ENCODE measurements around the gene GPR143.
"Not testable (repeated sequence)": the region's sequence is repeated elsewhere in the genome, so short reads cannot be mapped to it uniquely, and the experiment has no call there.

DNA sequence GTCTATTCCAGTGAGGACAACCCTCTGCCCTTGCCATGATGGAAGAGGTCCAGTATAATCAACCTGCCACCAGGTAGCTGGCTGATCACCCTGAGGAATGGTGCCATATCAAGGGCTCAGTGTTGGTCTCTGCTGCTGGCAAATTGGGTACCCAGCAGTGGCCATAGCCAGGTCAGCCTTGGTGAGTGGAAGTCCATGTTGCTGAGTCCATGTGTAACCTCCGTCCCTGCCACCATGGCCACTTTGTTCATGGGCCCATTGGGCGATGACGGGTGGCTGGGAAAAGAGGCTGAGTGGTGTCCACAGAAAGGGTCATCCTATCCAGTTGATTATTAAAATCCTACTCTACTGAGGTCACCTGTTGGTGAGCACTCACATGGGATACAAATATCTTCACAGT, 45.4 kb upstream of the GPR143 start:
- TF ChIP-seq, protein P1, sequence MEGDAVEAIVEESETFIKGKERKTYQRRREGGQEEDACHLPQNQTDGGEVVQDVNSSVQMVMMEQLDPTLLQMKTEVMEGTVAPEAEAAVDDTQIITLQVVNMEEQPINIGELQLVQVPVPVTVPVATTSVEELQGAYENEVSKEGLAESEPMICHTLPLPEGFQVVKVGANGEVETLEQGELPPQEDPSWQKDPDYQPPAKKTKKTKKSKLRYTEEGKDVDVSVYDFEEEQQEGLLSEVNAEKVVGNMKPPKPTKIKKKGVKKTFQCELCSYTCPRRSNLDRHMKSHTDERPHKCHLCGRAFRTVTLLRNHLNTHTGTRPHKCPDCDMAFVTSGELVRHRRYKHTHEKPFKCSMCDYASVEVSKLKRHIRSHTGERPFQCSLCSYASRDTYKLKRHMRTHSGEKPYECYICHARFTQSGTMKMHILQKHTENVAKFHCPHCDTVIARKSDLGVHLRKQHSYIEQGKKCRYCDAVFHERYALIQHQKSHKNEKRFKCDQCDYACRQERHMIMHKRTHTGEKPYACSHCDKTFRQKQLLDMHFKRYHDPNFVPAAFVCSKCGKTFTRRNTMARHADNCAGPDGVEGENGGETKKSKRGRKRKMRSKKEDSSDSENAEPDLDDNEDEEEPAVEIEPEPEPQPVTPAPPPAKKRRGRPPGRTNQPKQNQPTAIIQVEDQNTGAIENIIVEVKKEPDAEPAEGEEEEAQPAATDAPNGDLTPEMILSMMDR (IDR thresholded peaks at IDR 0.05): not testable (repeated sequence)
- TF ChIP-seq POLR2A (IDR thresholded peaks at IDR 0.05): not testable (repeated sequence)

Data from right lobe of liver (tissue), 4 donors.